ENCODE data around the gene KCNK10. TPM values are rescaled to one million over a fixed set of nuclear protein-coding genes. Genes with fewer than 3 reads are reported as not detected.

Gene KCNK10
- total RNA-seq, 1 donor: under 0.01 TPM

GRCh38 chr14:88251650-88252049 lies 71.4 kb downstream of the KCNK10 start:
- no peak overlapping the region for H3K4me3 ChIP-seq (ENCODE audit: insufficient read depth, low read length)
- H3K27me3 ChIP-seq (ENCODE audit: insufficient read depth, low read length): no peaks in the 10 kb centered on the region
- no peaks in the 10 kb centered on the region for H3K36me3 ChIP-seq (ENCODE audit: insufficient read depth, low read length)
- H3K79me2 ChIP-seq (ENCODE audit: insufficient read depth, low read length): no peaks in the 10 kb centered on the region
- no peak overlapping the region for H3K4me2 ChIP-seq (ENCODE audit: insufficient read depth, low read length)
- no peak overlapping the region for H3K27ac ChIP-seq (ENCODE audit: low read depth, low read length)
- no peaks in the 10 kb centered on the region for H4K20me1 ChIP-seq (ENCODE audit: insufficient read depth, low read length)
- H3K9me3 ChIP-seq (ENCODE audit: low read depth, low read length): no peaks in the 10 kb centered on the region
- H3K4me1 ChIP-seq (ENCODE audit: insufficient read depth, low read length): no peaks in the 10 kb centered on the region
- no peak overlapping the region for H2AFZ ChIP-seq (ENCODE audit: low read length)
- DNase-seq (ENCODE audit: insufficient read length, low spot score, missing footprints): no peak
- no peak for TF ChIP-seq CTCF (IDR thresholded peaks at IDR 0.05; ENCODE audit: extremely low read depth, low read depth, low read length)

DNA sequence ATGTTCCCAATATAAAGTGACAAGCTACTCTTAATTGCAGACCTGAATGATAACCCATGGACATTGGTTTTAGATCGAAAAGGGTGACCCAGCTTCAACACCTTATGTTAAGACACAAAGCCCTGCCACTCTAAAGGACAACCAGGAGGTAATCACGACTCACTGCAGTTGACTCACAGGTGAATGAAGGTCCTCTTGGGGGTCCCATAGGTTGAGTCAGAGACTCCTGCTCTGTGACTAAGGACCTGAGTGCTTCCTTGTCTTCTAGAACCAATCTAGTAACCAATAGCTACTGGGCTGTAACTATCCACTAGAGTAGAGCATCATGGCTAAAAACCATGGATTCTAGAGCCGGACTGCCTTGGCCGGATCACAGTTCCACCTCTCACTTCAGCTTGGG lies 73.8 kb downstream of the KCNK10 start:
- no peak overlapping the region for H3K4me2 ChIP-seq (ENCODE audit: insufficient read depth, low read length)
- H3K4me1 ChIP-seq (ENCODE audit: insufficient read depth, low read length): no peaks in the 10 kb centered on the region
- DNase-seq (ENCODE audit: insufficient read length, low spot score, missing footprints): no peak
- no peak overlapping the region for H2AFZ ChIP-seq (ENCODE audit: low read length)
- TF ChIP-seq CTCF (IDR thresholded peaks at IDR 0.05; ENCODE audit: extremely low read depth, low read depth, low read length): no peak
- H3K9me3 ChIP-seq (ENCODE audit: low read depth, low read length): no peaks in the 10 kb centered on the region
- H3K27me3 ChIP-seq (ENCODE audit: insufficient read depth, low read length): no peaks in the 10 kb centered on the region
- H3K27ac ChIP-seq (ENCODE audit: low read depth, low read length): no peak overlapping the region
- no peaks in the 10 kb centered on the region for H4K20me1 ChIP-seq (ENCODE audit: insufficient read depth, low read length)
- H3K36me3 ChIP-seq (ENCODE audit: insufficient read depth, low read length): no peaks in the 10 kb centered on the region
- H3K4me3 ChIP-seq (ENCODE audit: insufficient read depth, low read length): no peak overlapping the region
- no peaks in the 10 kb centered on the region for H3K79me2 ChIP-seq (ENCODE audit: insufficient read depth, low read length)

GRCh38 chr14:88248606-88249005 lies 74.5 kb downstream of the KCNK10 start:
- H3K27ac ChIP-seq (ENCODE audit: low read depth, low read length): no peak overlapping the region
- no peaks in the 10 kb centered on the region for H3K9me3 ChIP-seq (ENCODE audit: low read depth, low read length)
- no peaks in the 10 kb centered on the region for H3K27me3 ChIP-seq (ENCODE audit: insufficient read depth, low read length)
- H3K36me3 ChIP-seq (ENCODE audit: insufficient read depth, low read length): no peaks in the 10 kb centered on the region
- DNase-seq (ENCODE audit: insufficient read length, low spot score, missing footprints): no peak
- TF ChIP-seq CTCF (IDR thresholded peaks at IDR 0.05; ENCODE audit: extremely low read depth, low read depth, low read length): no peak
- H2AFZ ChIP-seq (ENCODE audit: low read length): no peak overlapping the region
- H3K4me2 ChIP-seq (ENCODE audit: insufficient read depth, low read length): no peak overlapping the region
- H3K79me2 ChIP-seq (ENCODE audit: insufficient read depth, low read length): no peaks in the 10 kb centered on the region
- no peak overlapping the region for H3K4me3 ChIP-seq (ENCODE audit: insufficient read depth, low read length)
- H3K4me1 ChIP-seq (ENCODE audit: insufficient read depth, low read length): no peaks in the 10 kb centered on the region
- no peaks in the 10 kb centered on the region for H4K20me1 ChIP-seq (ENCODE audit: insufficient read depth, low read length)

DNA sequence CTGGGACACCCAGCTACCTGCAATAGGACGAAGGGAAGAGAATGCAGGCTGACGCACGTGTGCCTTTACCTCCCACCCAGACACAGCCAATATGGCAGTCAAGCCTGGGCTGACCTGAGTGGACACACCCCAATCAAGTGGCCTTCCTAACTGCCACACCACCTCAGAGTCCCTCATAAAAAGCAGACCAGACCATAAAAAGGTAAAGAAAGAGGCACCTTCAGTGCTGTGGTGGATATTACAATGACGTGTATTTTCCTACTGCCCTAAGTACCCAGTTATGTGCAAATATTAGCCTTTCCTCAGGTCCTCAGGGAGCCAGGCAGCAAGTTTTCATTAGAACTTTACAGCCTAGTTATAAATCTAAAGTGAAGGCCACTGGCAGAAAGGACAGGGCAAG lies 75.8 kb downstream of the KCNK10 start:
- no peak overlapping the region for H2AFZ ChIP-seq (ENCODE audit: low read length)
- no peak overlapping the region for H3K4me2 ChIP-seq (ENCODE audit: insufficient read depth, low read length)
- H4K20me1 ChIP-seq (ENCODE audit: insufficient read depth, low read length): no peaks in the 10 kb centered on the region
- no peaks in the 10 kb centered on the region for H3K9me3 ChIP-seq (ENCODE audit: low read depth, low read length)
- no peak for DNase-seq (ENCODE audit: insufficient read length, low spot score, missing footprints)
- no peak for TF ChIP-seq CTCF (IDR thresholded peaks at IDR 0.05; ENCODE audit: extremely low read depth, low read depth, low read length)
- no peak overlapping the region for H3K4me3 ChIP-seq (ENCODE audit: insufficient read depth, low read length)
- no peaks in the 10 kb centered on the region for H3K79me2 ChIP-seq (ENCODE audit: insufficient read depth, low read length)
- H3K36me3 ChIP-seq (ENCODE audit: insufficient read depth, low read length): no peaks in the 10 kb centered on the region
- H3K27ac ChIP-seq (ENCODE audit: low read depth, low read length): no peak overlapping the region
- no peaks in the 10 kb centered on the region for H3K4me1 ChIP-seq (ENCODE audit: insufficient read depth, low read length)
- no peaks in the 10 kb centered on the region for H3K27me3 ChIP-seq (ENCODE audit: insufficient read depth, low read length)
